Endothelial cell of umbilical vein (primary cell): ENCODE measurements around the gene LMAN2L. TPM values are rescaled to one million over a fixed set of nuclear protein-coding genes. Genes with fewer than 3 reads are reported as not detected.

Experiments
- BruUV-seq: library from RNA; stranded (reverse); fragments of 400-500 nt; replicated peaks from 2 replicates; lab custom pipeline; 2021; lab: Mats Ljungman, UMichigan
- CTCF ChIA-PET: fragments of 300-600, 350-600 bp; sonication (Branson Sonifier 250); formaldehyde crosslinking; loops from one replicate; lab custom pipeline; 2021; ENCODE audit warnings: antibody characterized with exemption, inconsistent platforms; lab: Charles Lee
- POLR2A ChIA-PET: fragments of 300-600, 350-600 bp; sonication (Branson Sonifier 250); formaldehyde crosslinking; loops from one replicate; lab custom pipeline; 2021; ENCODE audit warnings: antibody characterized with exemption, inconsistent platforms; lab: Charles Lee
- DNase-seq: peaks from one replicate; pipeline ENCODE4 v3.0.0-alpha.2; 2011; ENCODE audit warnings: low read depth, low spot score
- FAIRE-seq: peaks from 2 replicates; lab custom pipeline; 2011; peaks lifted over from hg19 to GRCh38; lab: Jason Lieb, UNC
- H2AFZ ChIP-seq: 2 replicates; pipeline ENCODE4 v1.6.0; 2012; ENCODE audit warnings: low read depth, low read length, control low read depth, inconsistent platforms
- H3K27ac ChIP-seq: 2 replicates; pipeline ENCODE4 v1.5.1; 2011; ENCODE audit warnings: low read depth, mild to moderate bottlenecking, control low read depth, low read length, moderate library complexity; ENCODE audit not compliant: insufficient read depth
- H3K27me3 ChIP-seq, 2 experiments: 2 replicates each; pipeline versions ENCODE4 v1.6.0 to v1.6.1; 2011; ENCODE audit warnings: low read length in 2 of 2, mixed read lengths in 1 of 2; ENCODE audit not compliant: control insufficient read depth in 2 of 2, insufficient read depth in 2 of 2
- H3K36me3 ChIP-seq, 2 experiments: 2 replicates in 1 of 2; 3 replicates in 1 of 2; pipeline ENCODE4 v1.5.1; 2011; ENCODE audit warnings: low read length in 2 of 2, mild to moderate bottlenecking in 1 of 2, moderate library complexity in 1 of 2; ENCODE audit not compliant: control insufficient read depth in 2 of 2, insufficient read depth in 2 of 2; ENCODE audit errors: extremely low read depth in 1 of 2
- H3K4me1 ChIP-seq: 3 replicates; pipeline ENCODE4 v1.5.1; 2011; ENCODE audit warnings: mild to moderate bottlenecking, low read length; ENCODE audit not compliant: control insufficient read depth, insufficient read depth; ENCODE audit errors: extremely low read depth
- H3K4me2 ChIP-seq: 2 replicates; pipeline ENCODE4 v1.6.1; 2011; ENCODE audit warnings: low read length, control low read depth, mixed read lengths; ENCODE audit not compliant: insufficient read depth
- H3K4me3 ChIP-seq, 3 experiments: fragments of 200-600 bp in 1 of 3; sonication (generic), shearing (Covaris generic) in 1 of 3; replicated peaks in 1 of 3; 2 replicates each; pipeline ENCODE4 v1.5.1; 2011 to 2016; ENCODE audit warnings: control low read depth in 3 of 3, low read length in 3 of 3, mild to moderate bottlenecking in 2 of 3, inconsistent platforms in 1 of 3, low read depth in 1 of 3, moderate library complexity in 1 of 3; ENCODE audit not compliant: insufficient read depth in 1 of 3
- H3K79me2 ChIP-seq: 2 replicates; pipeline ENCODE4 v1.6.0; 2012; ENCODE audit warnings: low read length, inconsistent platforms; ENCODE audit not compliant: control insufficient read depth, insufficient read depth
- H3K9ac ChIP-seq: replicated peaks from 2 replicates; pipeline ENCODE3; 2011; ENCODE audit warnings: low read length, control low read depth; ENCODE audit not compliant: insufficient read depth; ENCODE audit errors: extremely low read depth
- H3K9me1 ChIP-seq: replicated peaks from 3 replicates; pipeline ENCODE4 v1.6.0; 2011; ENCODE audit warnings: mild to moderate bottlenecking, low read length; ENCODE audit not compliant: control insufficient read depth, insufficient read depth; ENCODE audit errors: extremely low read depth
- H3K9me3 ChIP-seq: replicated peaks from 2 replicates; pipeline ENCODE4 v1.5.1; 2012; ENCODE audit warnings: low read length, inconsistent platforms; ENCODE audit not compliant: control insufficient read depth, insufficient read depth
- H4K20me1 ChIP-seq: replicated peaks from 2 replicates; pipeline ENCODE3; 2011; ENCODE audit warnings: mild to moderate bottlenecking, low read length; ENCODE audit not compliant: control insufficient read depth, insufficient read depth; ENCODE audit errors: extremely low read depth
- CTCF ChIP-seq, 2 donors: IDR thresholded peaks; 1 replicate in 1 of 2; 2 replicates in 1 of 2; pipeline ENCODE4 v1.5.1; 2011; ENCODE audit warnings: low read length in 2 of 2, mild to moderate bottlenecking in 2 of 2, moderate library complexity in 2 of 2, control low read depth in 1 of 2, inconsistent platforms in 1 of 2, low read depth in 1 of 2; ENCODE audit not compliant: insufficient read depth in 1 of 2; ENCODE audit errors: extremely low read depth in 1 of 2
- EZH2 ChIP-seq: IDR thresholded peaks from 2 replicates; pipeline ENCODE4 v1.6.1; 2012; ENCODE audit warnings: borderline replicate concordance, low read depth, mild to moderate bottlenecking, moderate library complexity, low read length, inconsistent platforms; ENCODE audit not compliant: severe bottlenecking
- FOS ChIP-seq: IDR thresholded peaks from 2 replicates; pipeline ENCODE4 v1.6.1; 2011; ENCODE audit warnings: mild to moderate bottlenecking, low read length, moderate library complexity, borderline replicate concordance; ENCODE audit not compliant: insufficient read depth
- GATA2 ChIP-seq: IDR thresholded peaks from 2 replicates; pipeline ENCODE4 v1.7.0; 2011; ENCODE audit warnings: low read depth, mild to moderate bottlenecking, moderate library complexity, mixed read lengths, low read length; ENCODE audit not compliant: insufficient read length, insufficient read depth
- JUN ChIP-seq: IDR thresholded peaks from 2 replicates; pipeline ENCODE4 v1.6.1; 2011; ENCODE audit warnings: borderline replicate concordance, low read depth; ENCODE audit not compliant: insufficient read length, insufficient read depth
- MAX ChIP-seq: IDR thresholded peaks from 2 replicates; pipeline ENCODE4 v1.6.1; 2011; ENCODE audit not compliant: insufficient read depth, insufficient read length
- MYC ChIP-seq: IDR thresholded peaks from one replicate; pipeline ENCODE4 v1.6.1; 2011; ENCODE audit warnings: mild to moderate bottlenecking, low read depth, low read length
- POLR2A ChIP-seq: IDR thresholded peaks from 2 replicates; pipeline ENCODE4 v1.6.1; 2012; ENCODE audit warnings: low read depth, mild to moderate bottlenecking, control low read depth, low read length
- POLR2AphosphoS5 ChIP-seq: IDR thresholded peaks from 2 replicates; pipeline ENCODE4 v1.6.1; 2012; ENCODE audit warnings: low read depth, mild to moderate bottlenecking, control low read depth, low read length, moderate library complexity; ENCODE audit not compliant: insufficient read depth
- dilution Hi-C: fragments of 300-500 bp; cut with MboI; formaldehyde crosslinking; loops from one replicate; pipeline ENCODE4 v1.15.0; 2019; ENCODE audit warnings: low sequenced_read_pairs; ENCODE audit not compliant: extremely low pct_ligation_motif_present
- intact Hi-C: fragments of 100-400 bp; cut with micrococcal nuclease; formaldehyde crosslinking; loops from one replicate; pipeline ENCODE4 v1.10.0; 2022
- polyA plus RNA-seq, 4 experiments: library from polyadenylated mRNA; depleted of rRNA in 3 of 4; stranded (reverse) in 3 of 4; unstranded in 1 of 4; fragments of >200 nt; gene quantifications; 2 replicates each; pipeline versions ENCODE4 v1.2.1 to v1.2.3, GENCODE V29; 2011 to 2012; ENCODE audit warnings: missing spikeins in 1 of 4
- total RNA-seq: library from RNA; stranded (reverse); gene quantifications from 2 replicates; pipeline ENCODE4 v1.2.3, GENCODE V29; 2021

Gene LMAN2L
- total and polyA plus RNA-seq, 2 donors (not counting 3 experiments of a cell fraction or from before 2014, with no cell fraction given): 15.4 to 20.5 TPM

GRCh38 chr2:96726131-96726530, 13.7 kb downstream of the LMAN2L start:
- no peak overlapping the region for H3K27ac ChIP-seq
- no peaks in the 10 kb centered on the region for H3K27me3 ChIP-seq
- H2AFZ ChIP-seq: no peak overlapping the region
- no peaks in the 10 kb centered on the region for H3K79me2 ChIP-seq
- intact Hi-C loops (no loop called here), dilution Hi-C loops (no loop called here)
- no peak overlapping the region for H3K4me2 ChIP-seq
- no peaks in the 10 kb centered on the region for H3K9me1 ChIP-seq
- H3K9ac ChIP-seq: no peak overlapping the region
- TF ChIP-seq CTCF (IDR thresholded peaks at IDR 0.05; ENCODE audit: extremely low read depth in 1 of 2, insufficient read depth in 1 of 2, low read depth in 1 of 2, low read length in 2 of 2) (no peak), MYC (no peak), POLR2A (no peak), EZH2 (no peak), GATA2 (no peak), JUN (no peak), FOS (no peak), MAX (no peak), POLR2AphosphoS5 (no peak)
- peaks cover 3 to 10% of the 10 kb centered on the region in 2 experiments for H3K36me3 ChIP-seq
- H4K20me1 ChIP-seq: no peaks in the 10 kb centered on the region
- H3K9me3 ChIP-seq: no peaks in the 10 kb centered on the region
- FAIRE-seq (no peak), DNase-seq (no peak)
- ChIA-PET CTCF (no interaction called here), POLR2A (no interaction called here)
- no TSS peak for BruUV-seq
- H3K4me3 ChIP-seq: no peak overlapping the region
- no peaks in the 10 kb centered on the region for H3K4me1 ChIP-seq
